Measurements from ENCODE around the gene PCGF5.

DNA sequence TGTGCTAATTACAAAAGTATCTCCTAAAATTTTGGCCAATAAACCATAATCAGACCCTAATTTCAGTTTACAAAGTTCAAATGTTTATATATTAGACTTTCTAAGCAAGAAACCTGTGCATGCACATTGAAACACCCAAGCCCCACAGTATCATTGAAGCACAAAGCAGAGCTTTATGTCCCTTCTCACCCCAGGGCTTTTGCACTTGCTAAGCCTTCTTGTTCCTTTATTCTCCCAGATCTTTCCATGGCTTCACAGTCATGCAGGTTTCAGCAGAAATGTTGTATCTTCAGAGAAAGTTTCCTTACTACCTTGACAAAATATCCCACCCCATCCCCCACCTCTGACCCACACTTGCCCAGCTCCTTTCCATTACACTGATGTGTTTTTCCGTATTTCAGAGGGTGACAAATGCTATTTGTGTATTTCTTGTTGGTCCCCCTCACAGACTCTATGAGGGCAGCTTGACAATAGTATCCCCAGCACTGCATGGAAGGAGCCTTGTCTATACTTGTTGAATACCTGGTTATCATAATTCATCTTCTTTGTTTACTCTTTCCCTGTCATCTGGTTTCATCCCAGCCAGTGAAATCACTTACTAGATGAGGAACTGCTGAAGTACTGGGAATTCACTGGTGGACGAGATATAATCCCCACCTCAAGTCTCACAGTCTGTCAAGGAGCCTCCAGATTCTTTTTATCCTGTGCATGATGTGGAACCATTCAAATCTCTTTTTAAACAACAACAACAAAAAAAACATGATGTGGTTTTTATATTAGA is 24.0 kb upstream of the PCGF5 start:
- no peak for TF ChIP-seq ATF1 (CRISPR knock-in tag; IDR thresholded peaks at IDR 0.05)
- TF ChIP-seq ATF1 (tag; IDR thresholded peaks at IDR 0.05): no peak
- TF ChIP-seq ESRRB (CRISPR knock-in tag; IDR thresholded peaks at IDR 0.05; ENCODE audit: borderline replicate concordance): no peak
- TF ChIP-seq RAD21 (CRISPR knock-in tag; conservative IDR thresholded peaks at IDR 0.05 in 1 of 2, IDR thresholded peaks at IDR 0.05 in 1 of 2): no peak
- TF ChIP-seq CTCF (IDR thresholded peaks at IDR 0.05 in 2 of 3, conservative IDR thresholded peaks at IDR 0.05 in 1 of 3; ENCODE audit: insufficient read depth in 2 of 3, low read depth in 1 of 3, low read length in 3 of 3): no peak
- TF ChIP-seq XRCC5 (IDR thresholded peaks at IDR 0.05; ENCODE audit: low read depth, low read length): no peak
- no peak for TF ChIP-seq HDGF (IDR thresholded peaks at IDR 0.05)
